ENCODE results near the gene SAXO1.

The SAXO1 gene

GRCh38 chr9:19020886-19021455, 12.0 kb downstream of the SAXO1 start:
- H3K27me3 ChIP-seq (ENCODE audit: low read depth, low read length) = 0 out of 2 replicates have a peak, but pooled peaks cover 3% of the 10 kb centered on the region
- no peaks in the 10 kb centered on the region for H3K79me2 ChIP-seq (ENCODE audit: low read length)
- TF ChIP-seq CTCF (IDR thresholded peaks at IDR 0.05; ENCODE audit: low read depth, low read length) = no peak
- TF ChIP-seq EZH2phosphoT487 (IDR thresholded peaks at IDR 0.05; ENCODE audit: low read depth) = no peak

GRCh38 chr9:19018201-19018600, 14.8 kb downstream of the SAXO1 start:
- no peak overlapping the region for H3K27ac ChIP-seq (ENCODE audit: low read length)
- H3K4me1 ChIP-seq (ENCODE audit: low read length) = peaks cover 14% of the 10 kb centered on the region
- no peak overlapping the region; the same call in 1 of the 2 replicates for H2AFZ ChIP-seq (ENCODE audit: low read depth, low read length)
- H3K4me3 ChIP-seq (ENCODE audit: low read length) = no peak overlapping the region
- H3K9me3 ChIP-seq (ENCODE audit: insufficient read depth, low read length) = no peaks in the 10 kb centered on the region
- peak overlapping the region; percentile 39 for H3K4me2 ChIP-seq (ENCODE audit: low read length)
- H3K9ac ChIP-seq (ENCODE audit: low read length) = no peak overlapping the region
- no peaks in the 10 kb centered on the region for H3K79me2 ChIP-seq (ENCODE audit: low read length)
- no peaks in the 10 kb centered on the region for H3K27me3 ChIP-seq (ENCODE audit: low read depth, low read length)
- no peak for TF ChIP-seq CTCF (IDR thresholded peaks at IDR 0.05; ENCODE audit: low read depth, low read length)
- no peak for TF ChIP-seq EZH2phosphoT487 (IDR thresholded peaks at IDR 0.05; ENCODE audit: low read depth)
- no peaks in the 10 kb centered on the region for H3K36me3 ChIP-seq (replicated peaks; ENCODE audit: low read depth, low read length)
- no peaks in the 10 kb centered on the region for H4K20me1 ChIP-seq (ENCODE audit: insufficient read depth, low read length)

More at GRCh38 chr9:19020886-19021455, 12.0 kb downstream of the SAXO1 start:
- Histone ChIP-seq H3K27ac (ENCODE audit: low read length) (no peak overlapping the region), H3K36me3 (replicated peaks; ENCODE audit: low read depth, low read length) (no peaks in the 10 kb centered on the region), H3K4me3 (ENCODE audit: low read length) (no peak overlapping the region), H3K9me3 (ENCODE audit: insufficient read depth, low read length) (no peaks in the 10 kb centered on the region), H3K4me2 (ENCODE audit: low read length) (no peak overlapping the region), H4K20me1 (ENCODE audit: insufficient read depth, low read length) (no peaks in the 10 kb centered on the region), H3K4me1 (ENCODE audit: low read length) (peaks cover 15% of the 10 kb centered on the region), H2AFZ (ENCODE audit: low read depth, low read length) (no peak overlapping the region), H3K9ac (ENCODE audit: low read length) (no peak overlapping the region)

GRCh38 chr9:19009391-19009965, 23.5 kb downstream of the SAXO1 start:
- no peaks in the 10 kb centered on the region for H3K4me1 ChIP-seq (ENCODE audit: low read length)
- no peak overlapping the region for H3K27ac ChIP-seq (ENCODE audit: low read length)
- no peaks in the 10 kb centered on the region for H3K79me2 ChIP-seq (ENCODE audit: low read length)
- no peak overlapping the region for H3K4me2 ChIP-seq (ENCODE audit: low read length)
- H3K9me3 ChIP-seq (ENCODE audit: insufficient read depth, low read length) = no peaks in the 10 kb centered on the region
- no peak overlapping the region for H2AFZ ChIP-seq (ENCODE audit: low read depth, low read length)
- no peaks in the 10 kb centered on the region for H3K36me3 ChIP-seq (replicated peaks; ENCODE audit: low read depth, low read length)
- no peak overlapping the region for H3K4me3 ChIP-seq (ENCODE audit: low read length)
- no peaks in the 10 kb centered on the region for H4K20me1 ChIP-seq (ENCODE audit: insufficient read depth, low read length)
- TF ChIP-seq EZH2phosphoT487 (IDR thresholded peaks at IDR 0.05; ENCODE audit: low read depth) = no peak
- no peak for TF ChIP-seq CTCF (IDR thresholded peaks at IDR 0.05; ENCODE audit: low read depth, low read length)
- H3K27me3 ChIP-seq (ENCODE audit: low read depth, low read length) = no peaks in the 10 kb centered on the region
- H3K9ac ChIP-seq (ENCODE audit: low read length) = no peak overlapping the region

GRCh38 chr9:19000133-19000532, 32.9 kb downstream of the SAXO1 start:
- Histone ChIP-seq H3K36me3 (replicated peaks; ENCODE audit: low read depth, low read length) (no peaks in the 10 kb centered on the region), H3K27me3 (ENCODE audit: low read depth, low read length) (no peaks in the 10 kb centered on the region), H3K9me3 (ENCODE audit: insufficient read depth, low read length) (no peaks in the 10 kb centered on the region), H3K4me3 (ENCODE audit: low read length) (no peak overlapping the region), H3K79me2 (ENCODE audit: low read length) (no peaks in the 10 kb centered on the region), H3K4me1 (ENCODE audit: low read length) (no peaks in the 10 kb centered on the region), H2AFZ (ENCODE audit: low read depth, low read length) (no peak overlapping the region), H3K27ac (ENCODE audit: low read length) (no peak overlapping the region), H4K20me1 (ENCODE audit: insufficient read depth, low read length) (no peaks in the 10 kb centered on the region), H3K9ac (ENCODE audit: low read length) (no peak overlapping the region), H3K4me2 (ENCODE audit: low read length) (no peak overlapping the region)
- TF ChIP-seq EZH2phosphoT487 (IDR thresholded peaks at IDR 0.05; ENCODE audit: low read depth) (no peak), CTCF (IDR thresholded peaks at IDR 0.05; ENCODE audit: low read depth, low read length) (no peak)

Data from OCI-LY3 (cell line).